Neuronal stem cell (in vitro differentiated cells): ENCODE data around the gene PGM2L1.
A peak's percentile ranks its signal among the peaks of the same experiment; 100 is the strongest.

Experiments used
- DNase-seq: peaks from one replicate; pipeline ENCODE4 v3.0.0-alpha.2; 2013; ENCODE audit warnings: low spot score
- H2AFZ ChIP-seq: one replicate; pipeline ENCODE4 v1.6.1; 2013; ENCODE audit warnings: mild to moderate bottlenecking, low read length, inconsistent platforms
- H2AK5ac ChIP-seq: 2 replicates; pipeline ENCODE4 v1.6.1; 2013; ENCODE audit warnings: low read depth, mild to moderate bottlenecking, inconsistent platforms, low read length, moderate library complexity, mixed read lengths
- H2BK120ac ChIP-seq: 2 replicates; pipeline ENCODE4 v1.6.1; 2013; ENCODE audit warnings: low read depth, mild to moderate bottlenecking, inconsistent platforms, low read length, moderate library complexity, mixed read lengths
- H2BK12ac ChIP-seq: one replicate; pipeline ENCODE4 v1.6.1; 2013; ENCODE audit warnings: low read length, inconsistent platforms
- H2BK15ac ChIP-seq: 2 replicates; pipeline ENCODE4 v1.6.1; 2013; ENCODE audit warnings: mild to moderate bottlenecking, low read length, inconsistent platforms, mixed read lengths
- H2BK5ac ChIP-seq: one replicate; pipeline ENCODE4 v1.6.1; 2013; ENCODE audit warnings: inconsistent platforms, mild to moderate bottlenecking, low read length, moderate library complexity
- H3K14ac ChIP-seq: one replicate; pipeline ENCODE4 v1.6.1; 2013; ENCODE audit warnings: low read length, inconsistent platforms
- H3K18ac ChIP-seq: 2 replicates; pipeline ENCODE4 v1.6.1; 2013; ENCODE audit warnings: low read length, inconsistent platforms
- H3K23ac ChIP-seq: 2 replicates; pipeline ENCODE4 v1.6.1; 2013; ENCODE audit warnings: low read depth, mild to moderate bottlenecking, mixed read lengths, low read length, inconsistent platforms; ENCODE audit not compliant: poor library complexity
- H3K27ac ChIP-seq: replicated peaks from 3 replicates; pipeline ENCODE4 v1.5.1; 2013; ENCODE audit warnings: low read length, inconsistent platforms
- H3K27me3 ChIP-seq, 3 experiments: 2 replicates each; pipeline ENCODE4 v1.6.1; 2013; ENCODE audit warnings: low read length in 3 of 3, mild to moderate bottlenecking in 2 of 3, inconsistent platforms in 1 of 3, low read depth in 1 of 3, mixed read lengths in 1 of 3, moderate library complexity in 1 of 3; ENCODE audit not compliant: control insufficient read depth in 3 of 3, insufficient read depth in 3 of 3
- H3K36me3 ChIP-seq, 2 donors: replicated peaks in 1 of 2; 2 replicates each; pipeline ENCODE4 v1.6.1; 2013; ENCODE audit warnings: low read length in 2 of 2; ENCODE audit not compliant: control insufficient read depth in 2 of 2, insufficient read depth in 2 of 2
- H3K4ac ChIP-seq: 2 replicates; pipeline ENCODE4 v1.6.1; 2013; ENCODE audit warnings: inconsistent platforms, mild to moderate bottlenecking, low read length, moderate library complexity
- H3K4me1 ChIP-seq, 2 donors: 1 replicate in 1 of 2; 2 replicates in 1 of 2; pipeline ENCODE4 v1.6.1; 2013; ENCODE audit warnings: low read length in 2 of 2, low read depth in 1 of 2; ENCODE audit not compliant: control insufficient read depth in 2 of 2, insufficient read depth in 1 of 2
- H3K4me2 ChIP-seq: one replicate; pipeline ENCODE4 v1.6.1; 2013; ENCODE audit warnings: mild to moderate bottlenecking, low read length, inconsistent platforms; ENCODE audit not compliant: insufficient read depth, poor library complexity, severe bottlenecking
- H3K4me3 ChIP-seq, 2 donors: 2 replicates each; pipeline ENCODE4 v1.5.1; 2013; ENCODE audit warnings: low read length in 2 of 2, mild to moderate bottlenecking in 2 of 2, inconsistent platforms in 1 of 2, moderate library complexity in 1 of 2
- H3K79me1 ChIP-seq: one replicate; pipeline ENCODE4 v1.6.1; 2013; ENCODE audit warnings: low read depth, mild to moderate bottlenecking, inconsistent platforms, low read length, moderate library complexity
- H3K9ac ChIP-seq: one replicate; pipeline ENCODE4 v1.6.1; 2013; ENCODE audit warnings: mild to moderate bottlenecking, low read depth, low read length, inconsistent platforms; ENCODE audit not compliant: poor library complexity
- H3K9me3 ChIP-seq, 2 donors: replicated peaks in 1 of 2; 2 replicates each; pipeline versions ENCODE3 to v1.6.1; 2013; ENCODE audit warnings: low read length in 2 of 2, mild to moderate bottlenecking in 2 of 2, inconsistent platforms in 1 of 2, low read depth in 1 of 2, mixed read lengths in 1 of 2, moderate library complexity in 1 of 2; ENCODE audit not compliant: control insufficient read depth in 2 of 2, insufficient read depth in 1 of 2
- H4K8ac ChIP-seq: one replicate; pipeline ENCODE4 v1.6.1; 2013; ENCODE audit warnings: low read depth, mild to moderate bottlenecking, inconsistent platforms, low read length, moderate library complexity
- H4K91ac ChIP-seq: one replicate; pipeline ENCODE4 v1.6.1; 2013; ENCODE audit warnings: low read length, low read depth, mild to moderate bottlenecking, inconsistent platforms; ENCODE audit not compliant: poor library complexity
- WGBS, 2 donors: extraction: QIAGEN DNeasy Blood & Tissue Kit; methylation state at CpG; one replicate each; pipeline ENCODE4 v1.1.7; 2013; ENCODE audit warnings: missing lambda C conversion rate in 2 of 2, mixed read lengths in 1 of 2; ENCODE audit not compliant: insufficient read length in 2 of 2, insufficient replicate concordance in 1 of 2; ENCODE audit errors: extremely low coverage in 2 of 2; 5-methylcytosine and 5-hydroxymethylcytosine counted together
- small RNA-seq: library from polyadenylated mRNA; stranded (forward); fragments of <200 nt; extraction: miRNeasy Mini kit (QIAGEN cat#:217004); gene quantifications from one replicate; pipeline ENCODE3, GENCODE V24; 2013; ENCODE audit not compliant: insufficient read depth

The PGM2L1 gene

GRCh38 chr11:74282421-74282820 is 115.8 kb downstream of the PGM2L1 start:
- Histone ChIP-seq H4K8ac (no peak overlapping the region), H3K4me3 (no peak overlapping the region), H3K18ac (peak overlapping the region; percentile 23), H3K27ac (no peak overlapping the region), H3K36me3 (no peaks in the 10 kb centered on the region), H2BK5ac (no peak overlapping the region), H3K9me3 (peaks cover 0 to 2% of the 10 kb centered on the region in 2 donors), H2BK120ac (no peak overlapping the region), H3K4me2 (no peak overlapping the region), H3K4me1 (peaks cover 0 to 2% of the 10 kb centered on the region in 2 donors), H2AFZ (no peak overlapping the region), H3K9ac (no peak overlapping the region), H2BK12ac (no peak overlapping the region), H3K14ac (no peak overlapping the region), H3K4ac (no peak overlapping the region), H3K23ac (no peak overlapping the region), H2AK5ac (no peak overlapping the region), H2BK15ac (no peak overlapping the region), H3K79me1 (no peaks in the 10 kb centered on the region), H3K27me3 (peaks cover 0 to 3% (median 0%) of the 10 kb centered on the region in 3 experiments), H4K91ac (no peak overlapping the region)
- no CpG with 5 or more reads among the region's 3 CpGs for WGBS, 2 donors
- DNase-seq, result no peak

DNA sequence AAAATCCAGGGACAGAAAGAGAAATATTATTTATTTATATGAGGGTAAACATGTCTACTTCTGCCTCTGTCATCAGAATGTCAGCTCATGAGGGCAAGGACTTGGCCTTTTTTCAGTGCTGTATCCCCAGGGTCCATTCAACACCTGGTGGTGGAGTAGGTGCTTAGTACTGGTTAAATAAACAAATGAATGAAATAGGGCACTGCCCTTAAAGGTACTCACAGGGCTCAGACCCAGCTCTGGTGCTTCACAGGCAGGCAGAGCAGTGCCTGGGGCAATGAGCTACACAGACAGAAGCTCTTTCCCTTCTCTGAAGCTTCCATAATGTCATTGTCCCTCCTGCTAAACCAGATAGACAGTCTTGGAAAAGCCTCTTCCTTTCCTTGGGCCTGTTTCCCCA is 117.7 kb downstream of the PGM2L1 start:
- H3K9ac ChIP-seq, result no peak overlapping the region
- H3K23ac ChIP-seq, result no peak overlapping the region
- peaks cover 0 to 2% of the 10 kb centered on the region in 2 donors for H3K9me3 ChIP-seq
- no peak overlapping the region for H3K14ac ChIP-seq
- H3K18ac ChIP-seq, result no peak overlapping the region
- H3K4me2 ChIP-seq, result no peak overlapping the region
- no peak overlapping the region for H3K4me3 ChIP-seq
- no peak overlapping the region for H4K91ac ChIP-seq
- no peak for DNase-seq
- no peaks in the 10 kb centered on the region for H3K27me3 ChIP-seq
- H3K27ac ChIP-seq, result no peak overlapping the region
- no peak overlapping the region for H2BK15ac ChIP-seq
- H2BK5ac ChIP-seq, result no peak overlapping the region
- no peak overlapping the region for H2BK120ac ChIP-seq
- no peaks in the 10 kb centered on the region for H3K79me1 ChIP-seq
- no peak overlapping the region for H2BK12ac ChIP-seq
- no peaks in the 10 kb centered on the region for H3K36me3 ChIP-seq
- H3K4me1 ChIP-seq, result peaks cover 0 to 5% of the 10 kb centered on the region in 2 donors
- H2AFZ ChIP-seq, result no peak overlapping the region
- H2AK5ac ChIP-seq, result no peak overlapping the region
- H3K4ac ChIP-seq, result no peak overlapping the region
- no peak overlapping the region for H4K8ac ChIP-seq

Small RNA genes lying within 50 kb of the gene (small RNA-seq; reads per million reads assigned to genes)
- 5.1 reads per million, percentile 21 among the genes with 10 or more reads in this experiment for gene MIR548AL
